GM20431 (cell line): ENCODE results near the gene SLC12A8.

Experiments used
- in situ Hi-C: fragments of 300-500 bp; cut with MseI, MboI; formaldehyde crosslinking; loops from one replicate; pipeline ENCODE4 v1.15.0; 2020; ENCODE audit warnings: low sequenced_read_pairs; ENCODE audit not compliant: unreplicated experiment

SLC12A8 gene

DNA sequence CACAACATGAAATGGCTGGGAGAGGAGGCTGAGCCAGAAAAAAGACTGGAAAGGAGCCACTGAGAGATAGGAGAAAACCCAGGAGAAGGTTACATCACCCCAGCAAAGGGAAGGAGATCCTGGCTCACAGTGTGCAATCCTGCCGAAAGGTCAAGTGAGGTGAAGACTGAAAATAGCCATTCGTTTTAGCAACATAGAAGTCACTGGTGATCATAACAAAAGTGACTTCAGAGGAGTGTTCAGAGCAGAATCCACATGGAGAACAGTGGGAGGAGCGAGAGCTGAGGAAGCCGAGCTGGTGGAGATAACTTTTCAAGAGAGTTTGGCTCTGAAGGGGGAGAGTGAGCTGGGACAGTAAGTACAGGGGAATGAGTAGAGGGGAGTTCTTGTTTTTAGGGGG, 151.4 kb downstream of the SLC12A8 start:
- in situ Hi-C loops: no loop called here

DNA sequence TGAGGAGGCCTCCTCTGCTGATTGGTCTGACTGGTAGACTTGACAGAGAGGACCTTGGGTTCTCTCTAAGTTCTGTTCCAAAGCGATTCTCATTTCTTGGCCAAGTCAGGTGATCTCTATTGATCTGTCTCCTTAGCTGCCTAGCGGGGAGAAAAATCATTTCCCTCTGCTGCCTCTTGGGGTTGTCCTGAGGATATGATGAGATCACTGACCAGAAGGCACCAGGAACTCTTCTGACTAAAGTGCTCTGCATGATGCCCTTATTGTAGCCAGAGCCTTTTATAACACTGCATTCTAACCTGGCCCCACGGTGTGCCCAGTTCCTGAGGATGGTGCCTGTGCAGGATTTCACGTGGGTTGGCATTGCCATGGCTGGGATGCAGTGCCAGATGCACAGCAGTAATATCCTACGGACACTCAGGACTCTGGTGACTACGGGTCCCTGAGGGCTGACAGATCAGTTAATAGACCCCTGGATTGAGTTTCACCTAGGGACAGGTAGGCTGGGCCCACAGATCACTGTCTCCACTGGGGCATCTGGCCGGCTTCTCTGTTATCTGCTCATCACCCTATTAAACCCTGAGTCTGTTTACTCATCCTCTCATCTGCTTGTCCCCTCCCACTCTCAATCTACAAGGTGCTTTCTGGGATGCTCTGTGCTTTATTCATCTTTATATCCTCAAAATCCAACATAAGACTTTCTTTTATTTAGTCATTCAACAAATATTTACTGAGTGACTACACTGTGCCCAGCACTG, 152.9 kb downstream of the SLC12A8 start:
- in situ Hi-C loops: no loop called here

GRCh38 chr3:125058959-125059358, 153.6 kb downstream of the SLC12A8 start:
- in situ Hi-C loops: no loop called here

- in situ Hi-C loops: no loop called here
These were observed 154.0 kb downstream of the SLC12A8 start for GRCh38 chr3:125058529-125058928.

DNA sequence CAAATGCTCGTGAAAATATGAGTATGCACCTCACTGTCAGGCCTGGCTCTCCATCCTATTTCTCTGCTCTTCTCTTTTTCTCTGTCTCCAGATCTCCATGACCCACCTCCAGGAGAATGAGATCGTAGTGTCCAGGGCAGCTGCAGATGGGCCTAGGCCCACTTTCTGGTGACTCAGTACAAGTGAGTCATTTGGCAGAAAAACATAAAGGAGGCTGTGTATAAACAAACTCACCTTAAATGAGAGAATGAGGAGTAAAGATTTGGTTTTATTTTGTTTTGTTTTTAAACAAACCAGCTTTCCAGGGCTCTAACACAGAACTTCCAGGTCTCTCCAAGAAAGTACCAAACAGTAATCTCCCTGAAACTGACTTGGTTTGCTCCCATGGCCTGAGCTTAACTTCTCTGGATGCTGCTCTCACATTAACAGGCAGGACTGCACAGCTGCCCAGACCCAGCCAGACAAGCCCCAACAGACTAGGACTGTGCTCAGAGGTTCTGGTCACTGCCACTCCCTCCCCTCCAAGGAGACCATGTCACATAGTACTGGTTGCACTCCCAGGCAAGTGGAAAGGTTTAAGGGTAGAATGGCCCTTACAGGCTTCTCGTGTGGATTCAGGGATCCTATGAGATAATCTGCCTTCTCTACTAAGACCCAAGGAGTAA, 155.2 kb downstream of the SLC12A8 start:
- in situ Hi-C loops: no loop called here

GRCh38 chr3:125055913-125056745, 156.4 kb downstream of the SLC12A8 start, which contains the start of gene HEG1:
Gene HEG1 (minus strand): TSS chr3:125055997. CDS start chr3:125055890, 107 bp downstream.
- in situ Hi-C loops: no loop called here

GRCh38 chr3:125055331-125055912, 157.1 kb downstream of the SLC12A8 start:
- in situ Hi-C loops: no loop called here

DNA sequence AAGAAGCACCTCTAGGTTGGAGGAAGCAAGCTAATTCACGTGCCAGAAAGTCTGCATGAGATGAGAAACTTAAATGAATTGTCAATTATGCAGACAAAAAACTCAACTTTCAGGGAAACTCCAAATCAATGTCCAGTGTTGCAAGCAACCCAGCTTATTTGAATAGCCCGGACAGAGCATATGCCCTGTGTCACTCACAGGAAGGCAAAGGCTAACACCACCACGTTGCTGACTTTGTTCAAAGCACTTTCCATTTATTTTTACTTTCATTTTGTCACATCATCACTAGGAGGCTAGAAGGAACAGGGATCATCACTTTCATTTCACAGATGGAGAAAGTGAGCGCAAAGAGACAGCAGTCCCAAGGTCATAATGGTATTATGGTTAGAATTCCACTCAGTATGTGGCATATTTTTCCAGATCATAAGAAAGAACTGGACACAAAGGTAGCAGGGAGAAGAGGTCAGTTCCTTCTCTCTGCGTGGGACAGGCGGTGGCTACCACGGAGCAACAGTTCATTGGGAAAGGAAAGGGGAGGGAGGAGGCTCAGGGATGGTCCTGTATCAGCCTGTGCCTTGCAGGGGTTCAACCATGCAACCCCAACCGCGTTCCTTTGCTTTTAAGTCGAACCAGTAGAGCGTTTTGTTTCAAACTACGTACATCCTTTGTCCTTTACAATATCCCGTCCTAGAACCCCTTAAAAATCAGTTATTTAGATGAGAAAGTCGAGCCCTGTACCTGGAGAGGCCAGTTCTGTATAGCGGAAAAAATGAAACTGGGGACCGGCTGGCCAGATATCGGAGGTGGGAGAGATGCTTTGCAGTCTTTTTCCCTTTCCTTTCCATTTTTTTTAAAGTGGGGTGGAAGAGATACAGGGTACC, 157.9 kb downstream of the SLC12A8 start:
- in situ Hi-C loops: no loop called here

GRCh38 chr3:125054062-125054448, 158.5 kb downstream of the SLC12A8 start:
- in situ Hi-C loops: no loop called here

DNA sequence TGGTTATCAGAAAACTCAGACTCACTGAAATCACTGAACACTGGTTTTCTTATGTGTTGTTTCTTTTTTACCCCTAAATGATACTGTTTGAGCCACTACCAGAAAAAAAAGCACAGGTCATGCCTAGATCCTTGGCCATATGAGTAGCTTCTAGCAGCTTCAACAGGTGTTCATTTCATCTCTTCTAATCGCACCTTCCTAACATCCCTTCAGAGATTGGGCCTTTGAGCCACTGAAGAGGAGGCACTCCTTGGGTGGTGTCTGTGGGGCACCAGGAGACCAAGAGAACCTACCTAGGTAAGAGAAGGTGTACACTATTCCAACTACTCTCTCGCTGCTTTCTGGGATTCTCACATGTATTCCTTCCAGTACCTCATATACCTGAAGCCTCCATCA, 159.2 kb downstream of the SLC12A8 start:
- in situ Hi-C loops: no loop called here

GRCh38 chr3:125052624-125053303, 159.8 kb downstream of the SLC12A8 start:
- in situ Hi-C loops: no loop called here

DNA sequence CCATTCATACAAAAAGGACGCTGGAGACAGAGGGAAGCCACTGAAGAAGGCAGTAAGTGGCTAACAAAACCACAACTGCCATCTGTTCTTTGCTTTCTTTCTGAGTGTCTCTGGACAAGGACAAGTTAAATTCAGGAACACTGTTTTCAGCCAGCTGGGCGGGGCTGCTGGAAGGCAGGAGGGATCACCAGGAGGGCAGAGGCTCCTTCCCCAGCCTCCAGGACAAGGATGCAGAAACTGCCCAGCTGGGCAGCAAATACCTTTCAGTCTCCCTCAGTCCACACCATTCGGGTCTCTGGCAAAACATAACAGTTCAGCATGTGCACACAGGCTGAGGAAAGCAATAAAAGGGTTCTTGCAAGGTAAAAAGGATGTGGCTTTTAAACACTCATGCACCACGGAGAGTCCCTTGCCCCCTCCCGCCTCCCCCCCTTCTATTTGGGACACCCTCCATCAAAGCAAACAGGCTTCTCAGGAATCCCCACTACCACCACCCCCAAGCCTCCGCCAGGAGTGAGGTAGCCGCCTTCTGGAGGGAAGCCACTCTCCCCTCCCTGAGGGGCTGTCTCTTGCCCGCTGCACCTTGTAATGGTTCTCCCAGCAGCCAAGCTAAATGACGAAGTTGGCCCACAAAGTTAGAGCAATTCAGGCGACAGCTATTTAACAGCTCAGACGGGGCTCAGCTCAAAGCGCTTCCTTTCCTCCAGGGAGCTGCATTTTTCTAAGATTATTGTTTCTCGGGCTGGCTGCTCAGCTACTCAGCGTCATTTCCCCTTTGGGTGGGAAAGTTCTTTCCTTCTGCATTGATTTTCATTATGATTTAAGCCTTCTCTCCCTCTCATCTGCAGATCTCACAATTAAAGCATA, 160.6 kb downstream of the SLC12A8 start:
- in situ Hi-C loops: no loop called here

DNA sequence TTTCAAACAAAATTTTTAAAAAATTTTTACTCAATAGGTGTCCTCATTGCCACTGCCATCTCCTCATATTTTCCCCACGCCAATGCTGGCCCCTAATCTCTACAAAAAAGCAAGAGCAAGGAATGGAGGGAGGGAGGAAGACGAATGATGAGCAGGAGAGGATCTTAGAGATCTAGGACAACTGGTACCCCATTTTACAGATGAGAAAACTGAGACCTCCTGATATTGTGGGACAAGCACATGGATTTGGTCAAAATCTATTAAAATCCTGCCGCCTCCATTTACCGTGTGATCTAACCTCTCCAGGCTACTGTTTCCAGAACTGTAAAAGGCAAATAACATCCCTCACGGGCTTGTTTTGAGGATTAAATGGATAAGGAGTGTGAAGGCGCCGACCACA, 161.3 kb downstream of the SLC12A8 start:
- in situ Hi-C loops: no loop called here

GRCh38 chr3:125050488-125051090, 162.0 kb downstream of the SLC12A8 start:
- in situ Hi-C loops: no loop called here

DNA sequence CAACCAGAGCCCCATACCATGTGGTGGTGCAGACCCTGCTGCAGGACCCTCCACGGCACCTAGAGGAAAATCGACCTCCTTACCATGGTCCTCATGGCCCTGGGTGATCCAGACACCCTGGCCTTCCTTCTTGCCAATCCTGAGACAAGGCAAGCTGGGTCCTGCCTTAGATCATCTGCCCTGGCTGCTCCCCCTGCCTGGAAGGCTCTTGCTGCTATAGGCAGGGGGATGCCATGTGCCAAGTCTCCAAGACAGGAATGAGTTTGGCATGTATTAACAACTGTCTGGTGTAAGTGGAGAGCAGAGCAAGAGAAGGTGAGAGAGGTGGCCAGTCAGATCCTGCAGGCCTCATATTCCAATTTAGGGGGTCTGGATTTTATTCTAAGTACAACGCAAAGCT, 164.3 kb downstream of the SLC12A8 start:
- in situ Hi-C loops: no loop called here

DNA sequence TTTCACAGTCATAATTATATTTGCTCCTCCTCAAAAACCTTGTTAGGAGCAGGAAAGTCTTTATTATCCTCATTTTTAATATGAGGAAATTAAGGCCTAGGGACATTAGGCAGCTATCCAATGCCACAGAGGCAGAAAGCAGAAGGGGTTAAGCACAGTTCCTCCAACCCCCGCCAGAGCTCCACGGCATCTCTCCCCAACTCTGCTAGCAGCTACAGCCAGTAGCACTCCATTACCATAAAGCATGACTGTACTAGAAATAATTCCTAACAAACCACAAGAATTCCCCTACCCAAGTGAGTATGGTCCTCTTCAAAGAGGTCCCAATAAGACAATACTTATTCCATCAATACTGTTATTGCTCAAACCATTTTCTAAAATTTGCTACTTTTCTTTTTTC, 166.6 kb downstream of the SLC12A8 start:
- in situ Hi-C loops: no loop called here

GRCh38 chr3:125045194-125045593, 167.4 kb downstream of the SLC12A8 start:
- in situ Hi-C loops: no loop called here
